IPS DF 6.9 (cell line): ENCODE results near the gene EPHA3.

Experiments
- DNase-seq: peaks from one replicate; pipeline ENCODE4 v3.0.0-alpha.2; 2013; ENCODE audit warnings: low read depth, low spot score
- H3K27ac ChIP-seq: one replicate; pipeline ENCODE4 v1.5.1; 2013; ENCODE audit warnings: low read length, control low read depth
- H3K27me3 ChIP-seq: 2 replicates; pipeline ENCODE4 v1.6.1; 2013; ENCODE audit warnings: mild to moderate bottlenecking, low read length; ENCODE audit not compliant: control insufficient read depth, insufficient read depth
- H3K36me3 ChIP-seq: 2 replicates; pipeline ENCODE4 v1.6.1; 2013; ENCODE audit warnings: low read length; ENCODE audit not compliant: control insufficient read depth, insufficient read depth
- H3K4me1 ChIP-seq: 2 replicates; pipeline ENCODE4 v1.6.1; 2013; ENCODE audit warnings: low read length; ENCODE audit not compliant: control insufficient read depth, insufficient read depth
- H3K4me3 ChIP-seq: 2 replicates; pipeline ENCODE4 v1.5.1; 2013; ENCODE audit warnings: mild to moderate bottlenecking, low read length
- H3K9me3 ChIP-seq: 2 replicates; pipeline ENCODE4 v1.6.1; 2013; ENCODE audit warnings: low read length, inconsistent platforms; ENCODE audit not compliant: control insufficient read depth, insufficient read depth
- whole genome bisulfite sequencing: extraction: QIAGEN DNeasy Blood & Tissue Kit; methylation state at CpG from one replicate; pipeline ENCODE4 v1.1.7; 2013; ENCODE audit warnings: mixed read lengths, missing lambda C conversion rate; ENCODE audit not compliant: insufficient read length, insufficient coverage; 5-methylcytosine and 5-hydroxymethylcytosine counted together

Gene EPHA3

GRCh38 chr3:89306540-89306939, 199.1 kb downstream of the EPHA3 start:
- WGBS, result no CpG with 5 or more reads among the region's 2 CpGs

GRCh38 chr3:89311581-89311980, 204.2 kb downstream of the EPHA3 start:
- no peaks in the 10 kb centered on the region; the same call in 1 of the 2 replicates for H3K4me1 ChIP-seq
- no peaks in the 10 kb centered on the region for H3K9me3 ChIP-seq
- no peaks in the 10 kb centered on the region for H3K36me3 ChIP-seq
- no peak for DNase-seq
- H3K4me3 ChIP-seq, result no peak overlapping the region
- no CpG with 5 or more reads among the region's 2 CpGs for whole genome bisulfite sequencing
- no peak overlapping the region for H3K27ac ChIP-seq
- no peaks in the 10 kb centered on the region for H3K27me3 ChIP-seq

More at GRCh38 chr3:89306540-89306939, 199.1 kb downstream of the EPHA3 start:
- Histone ChIP-seq H3K4me3 (no peak overlapping the region), H3K27ac (no peak overlapping the region), H3K4me1 (no peaks in the 10 kb centered on the region; the same call in 1 of the 2 replicates), H3K36me3 (no peaks in the 10 kb centered on the region), H3K9me3 (no peaks in the 10 kb centered on the region), H3K27me3 (no peaks in the 10 kb centered on the region)
- DNase-seq, result no peak

- WGBS, result no CpG with 5 or more reads among the region's 4 CpGs
- Histone ChIP-seq H3K4me3 (no peak overlapping the region), H3K36me3 (no peaks in the 10 kb centered on the region), H3K27me3 (no peaks in the 10 kb centered on the region), H3K27ac (no peak overlapping the region), H3K4me1 (no peaks in the 10 kb centered on the region; the same call in 1 of the 2 replicates), H3K9me3 (no peaks in the 10 kb centered on the region)
- no peak for DNase-seq
Measured at GRCh38 chr3:89312141-89312540, 204.7 kb downstream of the EPHA3 start.

DNA sequence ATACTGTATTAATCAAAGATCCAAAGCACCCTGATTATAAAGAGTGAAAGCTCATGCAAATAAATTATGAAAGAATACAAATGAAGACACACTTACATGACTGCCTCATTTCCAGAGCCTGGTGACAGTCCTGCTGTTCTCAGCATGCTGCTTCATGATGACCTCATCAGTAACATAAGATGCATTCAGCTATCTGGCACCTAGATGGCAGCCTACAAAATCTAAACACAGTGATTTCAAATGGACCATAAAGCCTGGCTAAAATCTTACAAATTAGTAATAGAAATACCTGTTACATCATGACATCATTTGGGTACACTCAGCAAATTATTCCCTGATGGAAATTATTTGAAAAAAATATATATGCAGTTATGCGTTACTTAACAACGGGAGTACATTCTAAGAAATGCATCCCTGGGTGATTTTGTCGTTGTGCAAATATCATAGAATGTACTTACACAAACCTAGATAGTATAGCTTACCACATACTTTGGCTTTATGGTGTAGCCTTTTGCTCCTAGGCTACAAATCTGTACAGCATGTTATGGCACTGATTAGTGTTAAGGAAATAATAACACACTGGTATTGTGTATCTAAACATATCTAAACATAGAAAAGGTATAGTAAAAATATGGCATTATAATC, 207.2 kb downstream of the EPHA3 start:
- H3K4me1 ChIP-seq, result no peaks in the 10 kb centered on the region
- no CpG with 5 or more reads among the region's 3 CpGs for WGBS
- DNase-seq, result no peak
- no peak overlapping the region for H3K4me3 ChIP-seq
- no peaks in the 10 kb centered on the region for H3K27me3 ChIP-seq
- H3K36me3 ChIP-seq, result no peaks in the 10 kb centered on the region
- no peak overlapping the region for H3K27ac ChIP-seq
- no peaks in the 10 kb centered on the region for H3K9me3 ChIP-seq

GRCh38 chr3:89315750-89316470, 208.5 kb downstream of the EPHA3 start:
- H3K9me3 ChIP-seq, result no peaks in the 10 kb centered on the region
- H3K27me3 ChIP-seq, result no peaks in the 10 kb centered on the region
- H3K4me3 ChIP-seq, result no peak overlapping the region
- DNase-seq, result no peak
- H3K4me1 ChIP-seq, result no peaks in the 10 kb centered on the region
- H3K27ac ChIP-seq, result no peak overlapping the region
- no CpG with 5 or more reads among the region's 6 CpGs for WGBS
- H3K36me3 ChIP-seq, result no peaks in the 10 kb centered on the region

GRCh38 chr3:89320186-89320585, 212.8 kb downstream of the EPHA3 start:
- Histone ChIP-seq H3K27ac (no peak overlapping the region), H3K4me3 (no peak overlapping the region), H3K9me3 (no peaks in the 10 kb centered on the region), H3K27me3 (no peaks in the 10 kb centered on the region), H3K36me3 (no peaks in the 10 kb centered on the region), H3K4me1 (no peaks in the 10 kb centered on the region)
- no CpG with 5 or more reads among the region's 2 CpGs for WGBS
- no peak for DNase-seq

- no peaks in the 10 kb centered on the region for H3K27me3 ChIP-seq
- no CpG with 5 or more reads among the region's 1 CpG for WGBS
- H3K4me1 ChIP-seq, result no peaks in the 10 kb centered on the region; the same call in 1 of the 2 replicates
- no peaks in the 10 kb centered on the region for H3K9me3 ChIP-seq
- H3K27ac ChIP-seq, result no peak overlapping the region
- no peak for DNase-seq
- no peak overlapping the region for H3K4me3 ChIP-seq
- no peaks in the 10 kb centered on the region for H3K36me3 ChIP-seq
Measured at GRCh38 chr3:89326997-89327396, 219.6 kb downstream of the EPHA3 start.

- no peak for DNase-seq
- no CpG with 5 or more reads among the region's 2 CpGs for WGBS
- H3K4me3 ChIP-seq, result no peak overlapping the region
- no peaks in the 10 kb centered on the region for H3K27me3 ChIP-seq
- no peaks in the 10 kb centered on the region for H3K36me3 ChIP-seq
- H3K4me1 ChIP-seq, result peaks cover 3% of the 10 kb centered on the region
- H3K9me3 ChIP-seq, result no peaks in the 10 kb centered on the region
- H3K27ac ChIP-seq, result no peak overlapping the region
Measured at GRCh38 chr3:89332386-89332785, 225.0 kb downstream of the EPHA3 start.

- no peak overlapping the region for H3K4me3 ChIP-seq
- DNase-seq, result peak; percentile 41
- no CpG with 5 or more reads among the region's 2 CpGs for WGBS
- peaks cover 3% of the 10 kb centered on the region for H3K4me1 ChIP-seq
- H3K9me3 ChIP-seq, result no peaks in the 10 kb centered on the region
- H3K36me3 ChIP-seq, result no peaks in the 10 kb centered on the region
- H3K27me3 ChIP-seq, result no peaks in the 10 kb centered on the region
- H3K27ac ChIP-seq, result no peak overlapping the region
Measured at GRCh38 chr3:89332793-89333192, 225.4 kb downstream of the EPHA3 start.

- Histone ChIP-seq H3K4me1 (peaks cover 3% of the 10 kb centered on the region), H3K4me3 (no peak overlapping the region), H3K9me3 (no peaks in the 10 kb centered on the region), H3K36me3 (no peaks in the 10 kb centered on the region), H3K27me3 (no peaks in the 10 kb centered on the region), H3K27ac (no peak overlapping the region)
- DNase-seq, result no peak
- WGBS, result no CpG with 5 or more reads among the region's 2 CpGs
Measured at GRCh38 chr3:89335693-89336092, 228.3 kb downstream of the EPHA3 start.
